Measurements from ENCODE around the gene BLOC1S1.

The BLOC1S1 gene

GRCh38 chr12:55715169-55715764 lies 579 bp upstream of the BLOC1S1 start:
- TF ChIP-seq CTCF (IDR thresholded peaks at IDR 0.05; ENCODE audit: low read depth, low read length) = no peak
- DNase-seq (ENCODE audit: low read depth, low spot score) = no peak
- peak overlapping the region; percentile 63 for H3K4me3 ChIP-seq (ENCODE audit: low read depth, low read length)
- in situ Hi-C loops (cut with HindIII; ENCODE audit: low sequenced_read_pairs) = no loop called here

DNA sequence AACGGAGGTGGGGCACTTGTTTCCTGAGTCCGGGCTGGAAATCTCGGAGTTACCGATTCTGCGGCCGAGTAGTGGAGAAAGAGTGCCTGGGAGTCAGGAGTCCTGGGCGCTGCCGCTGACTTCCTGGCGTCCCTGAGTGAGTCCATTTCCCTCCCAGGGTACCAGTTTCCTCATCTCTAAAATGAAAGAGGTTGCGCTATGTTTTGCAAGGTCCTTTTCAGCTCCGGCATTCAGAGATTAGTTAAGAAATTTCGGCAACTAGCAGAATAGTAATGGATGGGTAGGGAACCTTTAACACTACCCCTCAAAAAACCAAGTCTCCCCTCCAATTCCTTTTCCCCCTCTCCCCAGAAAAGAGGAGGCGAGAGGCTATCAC lies 724 bp downstream of the BLOC1S1 start:
- in situ Hi-C loops (cut with HindIII; ENCODE audit: low sequenced_read_pairs) = no loop called here

GRCh38 chr12:55717011-55718007 lies 1.5 kb downstream of the BLOC1S1 start:
- TF ChIP-seq CTCF (IDR thresholded peaks at IDR 0.05; ENCODE audit: low read depth, low read length) = no peak
- DNase-seq (ENCODE audit: low read depth, low spot score) = peak; percentile 74
- peak overlapping the region; percentile 63 for H3K4me3 ChIP-seq (ENCODE audit: low read depth, low read length)
- in situ Hi-C loops (cut with HindIII; ENCODE audit: low sequenced_read_pairs) = no loop called here

More for the DNA sequence above, 724 bp downstream of the BLOC1S1 start:
- no peak for DNase-seq (ENCODE audit: low read depth, low spot score)
- H3K4me3 ChIP-seq (ENCODE audit: low read depth, low read length) = peak overlapping the region; percentile 63
- TF ChIP-seq CTCF (IDR thresholded peaks at IDR 0.05; ENCODE audit: low read depth, low read length) = no peak

- DNase-seq (ENCODE audit: low read depth, low spot score) = no peak
- H3K4me3 ChIP-seq (ENCODE audit: low read depth, low read length) = no peak overlapping the region
- no peak for TF ChIP-seq CTCF (IDR thresholded peaks at IDR 0.05; ENCODE audit: low read depth, low read length)
- in situ Hi-C loops (cut with HindIII; ENCODE audit: low sequenced_read_pairs) = no loop called here
Measured at GRCh38 chr12:55718015-55718414, 2.2 kb downstream of the BLOC1S1 start.

- TF ChIP-seq CTCF (IDR thresholded peaks at IDR 0.05; ENCODE audit: low read depth, low read length) = no peak
- no peak overlapping the region for H3K4me3 ChIP-seq (ENCODE audit: low read depth, low read length)
- in situ Hi-C loops (cut with HindIII; ENCODE audit: low sequenced_read_pairs) = no loop called here
- no peak for DNase-seq (ENCODE audit: low read depth, low spot score)
Measured at GRCh38 chr12:55718624-55719275, 2.9 kb downstream of the BLOC1S1 start.

DNA sequence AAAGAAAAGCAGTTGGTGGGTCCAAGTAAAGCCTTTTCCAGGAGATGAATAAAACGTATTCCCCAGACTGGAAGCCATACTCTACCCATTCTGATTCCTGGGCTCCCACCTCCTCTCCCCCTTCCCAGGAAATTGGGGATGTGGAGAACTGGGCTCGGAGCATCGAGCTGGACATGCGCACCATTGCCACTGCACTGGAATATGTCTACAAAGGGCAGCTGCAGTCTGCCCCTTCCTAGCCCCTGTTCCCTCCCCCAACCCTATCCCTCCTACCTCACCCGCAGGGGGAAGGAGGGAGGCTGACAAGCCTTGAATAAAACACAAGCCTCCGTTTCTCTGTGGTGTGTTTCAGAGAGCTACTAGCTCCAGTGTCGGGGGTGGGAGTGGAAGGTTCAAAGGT lies 3.5 kb downstream of the BLOC1S1 start:
- in situ Hi-C loops (cut with HindIII; ENCODE audit: low sequenced_read_pairs) = no loop called here
- no peak overlapping the region for H3K4me3 ChIP-seq (ENCODE audit: low read depth, low read length)
- no peak for TF ChIP-seq CTCF (IDR thresholded peaks at IDR 0.05; ENCODE audit: low read depth, low read length)
- DNase-seq (ENCODE audit: low read depth, low spot score) = no peak
